Gastrocnemius medialis (tissue), 4 donors: ENCODE data around the gene C16orf54. TPM values are rescaled to one million over a fixed set of nuclear protein-coding genes. Genes with fewer than 3 reads are reported as not detected.

Source experiments
- ATAC-seq, 2 donors: fragments of 150-250 bp; one replicate each; pipeline ENCODE4 v1.9.1; 2016
- DNase-seq, 2 donors: peaks; one replicate each; pipeline ENCODE4 v3.0.0-alpha.2; 2019
- H3K27ac ChIP-seq, 4 donors: fragments of 200-600 bp; sonication (generic); 1 replicate in 1 of 4; 2 replicates in 3 of 4; pipeline ENCODE4 v1.5.1; 2016 to 2018; ENCODE audit warnings: mild to moderate bottlenecking in 2 of 4, moderate library complexity in 1 of 4
- H3K27me3 ChIP-seq, 3 donors: fragments of 200-600 bp; sonication (generic) in 2 of 3; 1 replicate in 1 of 3; 2 replicates in 2 of 3; pipeline versions ENCODE4 v1.5.1 to v1.6.0; 2016 to 2019; ENCODE audit warnings: mild to moderate bottlenecking in 1 of 3, moderate library complexity in 1 of 3
- H3K36me3 ChIP-seq, 2 donors: fragments of 200-600 bp; sonication (generic) in 1 of 2; one replicate each; pipeline ENCODE4 v1.5.1; 2017 to 2018
- H3K4me1 ChIP-seq, 2 donors: fragments of 200-600 bp; sonication (generic) in 1 of 2; one replicate each; pipeline ENCODE4 v1.5.1; 2016 to 2017; ENCODE audit warnings: mild to moderate bottlenecking in 2 of 2
- H3K4me3 ChIP-seq, 4 donors: fragments of 200-600 bp; sonication (generic) in 3 of 4; 1 replicate in 1 of 4; 2 replicates in 3 of 4; pipeline ENCODE4 v1.5.1; 2016 to 2019; ENCODE audit warnings: mild to moderate bottlenecking in 2 of 4
- H3K9me3 ChIP-seq, 3 donors: fragments of 200-600 bp; sonication (generic) in 2 of 3; 1 replicate in 1 of 3; 2 replicates in 2 of 3; pipeline ENCODE4 v1.5.1; 2016 to 2019
- POLR2A ChIP-seq, 2 donors: fragments of 450-650 bp; IDR thresholded peaks; one replicate each; pipeline ENCODE4 v1.6.1; 2017; ENCODE audit warnings: antibody characterized with exemption in 2 of 2, mild to moderate bottlenecking in 2 of 2, moderate library complexity in 2 of 2
- in situ Hi-C, 4 donors: fragments of 200-750 bp; cut with MboI; loops; one replicate each; pipeline versions ENCODE4 v1.15.0 to v1.8.0; 2017; ENCODE audit warnings: low sequenced_read_pairs in 4 of 4
- intact Hi-C: fragments of 100-400 bp; cut with DNase I; formaldehyde crosslinking; loops from one replicate; pipeline ENCODE4 v1.15.1; 2023; ENCODE audit warnings: low total_unique reads
- total RNA-seq, 4 donors: library from RNA; depleted of rRNA; stranded (reverse); fragments of >200 nt; gene quantifications; one replicate each; pipeline versions ENCODE4 v1.1.0 to v1.2.3, GENCODE V29; 2016
- TF ChIP-seq, protein P1 (sequence below), 5 experiments: fragments of 450-650 bp in 3 of 5; fragments of 200-600 bp in 2 of 5; sonication (generic) in 2 of 5; IDR thresholded peaks in 4 of 5; conservative IDR thresholded peaks in 1 of 5; 1 replicate in 4 of 5; 2 replicates in 1 of 5; pipeline ENCODE4 v1.5.1; 2016 to 2019; ENCODE audit warnings: antibody characterized with exemption in 5 of 5, mild to moderate bottlenecking in 3 of 5, moderate library complexity in 3 of 5

The C16orf54 gene
- total RNA-seq, 4 donors from 2014 or later = 0.26 to 0.31 TPM; not detected in 2

DNA sequence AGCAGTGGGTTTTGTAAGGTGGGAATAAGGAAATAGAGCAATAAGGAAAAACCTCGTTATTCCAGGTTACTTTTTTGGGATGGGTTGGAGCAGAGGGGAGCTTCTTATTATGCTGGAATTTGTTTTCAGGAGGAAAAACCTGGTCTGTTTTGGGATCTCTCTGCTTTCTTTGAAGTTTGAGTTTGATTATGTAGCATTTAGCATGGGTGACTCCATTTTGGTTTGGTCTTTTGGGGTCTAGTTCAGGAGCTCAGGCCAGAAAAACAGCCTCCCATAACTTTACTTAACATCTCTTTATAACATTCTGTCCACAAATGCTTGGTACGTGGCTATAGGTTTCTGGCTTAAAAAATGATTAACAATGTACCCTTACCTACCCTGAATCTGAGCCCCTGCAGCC is 23.7 kb upstream of the C16orf54 start:
- DNase-seq (no peak), ATAC-seq (no peak)
- no peak overlapping the region for H3K27ac ChIP-seq
- no peak overlapping the region for H3K4me3 ChIP-seq
- H3K9me3 ChIP-seq = no peaks in the 10 kb centered on the region
- TF ChIP-seq POLR2A (IDR thresholded peaks at IDR 0.05) = no peak
- TF ChIP-seq, protein P1, sequence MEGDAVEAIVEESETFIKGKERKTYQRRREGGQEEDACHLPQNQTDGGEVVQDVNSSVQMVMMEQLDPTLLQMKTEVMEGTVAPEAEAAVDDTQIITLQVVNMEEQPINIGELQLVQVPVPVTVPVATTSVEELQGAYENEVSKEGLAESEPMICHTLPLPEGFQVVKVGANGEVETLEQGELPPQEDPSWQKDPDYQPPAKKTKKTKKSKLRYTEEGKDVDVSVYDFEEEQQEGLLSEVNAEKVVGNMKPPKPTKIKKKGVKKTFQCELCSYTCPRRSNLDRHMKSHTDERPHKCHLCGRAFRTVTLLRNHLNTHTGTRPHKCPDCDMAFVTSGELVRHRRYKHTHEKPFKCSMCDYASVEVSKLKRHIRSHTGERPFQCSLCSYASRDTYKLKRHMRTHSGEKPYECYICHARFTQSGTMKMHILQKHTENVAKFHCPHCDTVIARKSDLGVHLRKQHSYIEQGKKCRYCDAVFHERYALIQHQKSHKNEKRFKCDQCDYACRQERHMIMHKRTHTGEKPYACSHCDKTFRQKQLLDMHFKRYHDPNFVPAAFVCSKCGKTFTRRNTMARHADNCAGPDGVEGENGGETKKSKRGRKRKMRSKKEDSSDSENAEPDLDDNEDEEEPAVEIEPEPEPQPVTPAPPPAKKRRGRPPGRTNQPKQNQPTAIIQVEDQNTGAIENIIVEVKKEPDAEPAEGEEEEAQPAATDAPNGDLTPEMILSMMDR (IDR thresholded peaks at IDR 0.05 in 4 of 5, conservative IDR thresholded peaks at IDR 0.05 in 1 of 5) = no peak
- H3K4me1 ChIP-seq = peaks cover 0 to 3% of the 10 kb centered on the region in 2 donors
- in situ Hi-C loops = no loop called here
- H3K36me3 ChIP-seq = no peaks in the 10 kb centered on the region
- intact Hi-C loops = no loop called here
- H3K27me3 ChIP-seq = no peaks in the 10 kb centered on the region

DNA sequence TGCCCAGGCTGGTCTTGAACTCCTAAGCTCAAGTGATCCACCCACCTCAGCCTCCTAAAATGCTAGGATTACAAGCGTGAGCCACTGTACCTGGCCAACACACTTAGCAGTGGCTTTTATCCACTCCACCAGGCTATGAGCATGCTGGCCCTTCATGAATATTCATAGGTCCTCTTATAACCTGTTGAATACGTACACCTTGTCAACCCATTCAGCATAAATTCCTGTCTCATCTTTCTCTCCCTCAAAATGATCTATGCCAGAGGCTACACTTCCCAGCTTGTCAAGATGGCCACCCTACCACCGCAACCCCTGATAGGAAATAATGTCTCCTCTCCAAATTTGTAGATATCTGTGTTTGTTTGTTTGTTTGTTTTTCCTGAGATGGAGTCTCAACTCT is 21.3 kb upstream of the C16orf54 start:
- intact Hi-C loops = no loop called here
- no peak for DNase-seq
- Histone ChIP-seq H3K27ac (no peak overlapping the region), H3K9me3 (no peaks in the 10 kb centered on the region), H3K36me3 (no peaks in the 10 kb centered on the region), H3K4me1 (peaks cover 0 to 3% of the 10 kb centered on the region in 2 donors), H3K4me3 (no peak overlapping the region), H3K27me3 (no peaks in the 10 kb centered on the region)
- no peak for ATAC-seq
- in situ Hi-C loops = no loop called here
- TF ChIP-seq, protein P1 (IDR thresholded peaks at IDR 0.05 in 4 of 5, conservative IDR thresholded peaks at IDR 0.05 in 1 of 5) = no peak
- no peak for TF ChIP-seq POLR2A (IDR thresholded peaks at IDR 0.05)

DNA sequence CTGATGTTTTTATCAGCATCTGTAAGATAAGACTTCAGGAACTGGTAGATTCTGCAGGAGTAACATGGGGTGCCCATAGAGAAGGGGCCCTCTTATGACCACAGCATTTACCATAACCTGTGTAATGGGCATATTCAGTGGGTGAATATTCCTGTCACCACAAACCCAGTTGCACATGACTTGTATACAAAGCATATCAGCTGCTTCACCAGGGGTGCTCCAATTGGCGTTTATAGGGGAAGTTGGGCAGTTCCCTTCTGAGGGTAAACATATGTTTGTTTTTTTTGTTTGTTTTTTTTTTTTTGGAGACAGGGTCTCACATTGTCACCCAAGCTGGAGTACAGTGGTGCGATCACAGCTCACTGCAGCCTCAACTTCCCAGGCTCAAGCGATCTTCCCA is 20.8 kb upstream of the C16orf54 start:
- no peak for ATAC-seq
- no peak for TF ChIP-seq POLR2A (IDR thresholded peaks at IDR 0.05)
- TF ChIP-seq, protein P1 (IDR thresholded peaks at IDR 0.05 in 4 of 5, conservative IDR thresholded peaks at IDR 0.05 in 1 of 5) = no peak
- no peak overlapping the region for H3K27ac ChIP-seq
- no peaks in the 10 kb centered on the region for H3K36me3 ChIP-seq
- no peaks in the 10 kb centered on the region for H3K27me3 ChIP-seq
- DNase-seq = no peak
- H3K4me1 ChIP-seq = peaks cover 0 to 3% of the 10 kb centered on the region in 2 donors
- intact Hi-C loops = no loop called here
- in situ Hi-C loops = no loop called here
- H3K9me3 ChIP-seq = no peaks in the 10 kb centered on the region
- no peak overlapping the region for H3K4me3 ChIP-seq

DNA sequence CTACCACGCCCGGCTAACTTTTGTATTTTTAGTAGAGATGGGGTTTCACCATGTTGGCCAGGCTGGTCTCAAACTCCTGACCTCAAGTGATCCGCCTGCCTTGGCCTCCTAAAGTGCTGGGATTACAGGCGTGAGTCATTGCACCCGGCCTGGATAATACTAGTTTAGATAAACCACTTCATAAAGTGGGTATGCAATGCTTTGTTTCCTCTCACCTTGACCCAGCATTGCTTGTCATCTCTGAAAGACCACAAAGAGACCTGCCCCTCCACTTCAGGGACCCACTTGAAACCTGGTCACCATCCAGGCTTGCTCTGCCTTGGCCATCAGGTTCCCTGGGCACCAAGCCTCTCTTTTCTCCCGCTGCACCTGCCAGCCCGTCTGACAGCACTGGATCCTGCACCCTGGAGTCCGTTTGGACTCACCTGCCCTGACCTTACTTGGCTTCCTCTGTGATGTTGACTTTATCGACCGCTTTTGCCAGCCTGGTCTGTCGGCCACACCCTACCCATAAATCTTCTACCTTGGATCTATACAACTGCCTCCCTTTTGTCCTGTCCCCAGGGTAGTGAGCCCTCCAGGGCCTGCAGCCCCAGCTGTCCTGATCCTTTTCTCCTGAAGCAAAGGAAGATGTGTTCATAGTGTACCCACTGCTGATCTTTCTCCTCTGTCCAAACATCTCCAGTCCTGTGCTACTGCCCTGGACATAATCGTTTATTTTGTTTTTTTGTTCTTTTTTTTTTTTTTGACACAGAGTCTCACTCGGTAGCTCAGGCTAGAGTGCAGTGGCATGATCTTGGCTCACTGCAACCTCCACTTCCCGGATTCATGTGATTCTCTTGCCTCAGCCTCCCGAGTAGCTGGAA is 19.6 kb upstream of the C16orf54 start:
- Histone ChIP-seq H3K27ac (no peak overlapping the region), H3K36me3 (no peaks in the 10 kb centered on the region), H3K27me3 (no peaks in the 10 kb centered on the region), H3K4me3 (no peak overlapping the region), H3K9me3 (no peaks in the 10 kb centered on the region), H3K4me1 (peaks cover 0 to 3% of the 10 kb centered on the region in 2 donors)
- DNase-seq (no peak), ATAC-seq (no peak)
- intact Hi-C loops (no loop called here), in situ Hi-C loops (no loop called here)
- TF ChIP-seq POLR2A (IDR thresholded peaks at IDR 0.05) = no peak
- TF ChIP-seq, protein P1 (IDR thresholded peaks at IDR 0.05 in 4 of 5, conservative IDR thresholded peaks at IDR 0.05 in 1 of 5) = no peak
